Measurements from ENCODE around the gene EXOC6B. TPM values are rescaled to one million over a fixed set of nuclear protein-coding genes. Genes with fewer than 3 reads are reported as not detected.

EXOC6B gene
- total and polyA plus RNA-seq, 2 of the 8 experiments (the other 6 are each of a cell fraction or from before 2014, with no cell fraction given), result 13.5 to 33.0 TPM

- no peak for TF ChIP-seq CHD7 (IDR thresholded peaks at IDR 0.05; ENCODE audit: insufficient replicate concordance, low read length)
Measured at GRCh38 chr2:72150157-72150860, 675.5 kb downstream of the EXOC6B start (continued).
